Ectodermal cell (in vitro differentiated cells): ENCODE measurements around the gene TRIO.

Experiments
- H3K27ac ChIP-seq: 2 replicates; pipeline ENCODE4 v1.7.0; 2013; ENCODE audit warnings: mild to moderate bottlenecking, low read depth, low read length; ENCODE audit not compliant: insufficient read depth, poor library complexity, severe bottlenecking
- H3K27me3 ChIP-seq: 2 replicates; pipeline ENCODE4 v1.7.0; 2013; ENCODE audit warnings: mild to moderate bottlenecking, low read length; ENCODE audit not compliant: insufficient read depth, control insufficient read depth, poor library complexity, severe bottlenecking
- H3K36me3 ChIP-seq: one replicate; pipeline ENCODE4 v1.7.0; 2013; ENCODE audit warnings: low read length; ENCODE audit not compliant: control insufficient read depth, insufficient read depth
- H3K4me1 ChIP-seq: one replicate; pipeline ENCODE4 v1.7.0; 2013; ENCODE audit warnings: low read length; ENCODE audit not compliant: control insufficient read depth, insufficient read depth
- H3K4me3 ChIP-seq: 2 replicates; pipeline ENCODE4 v1.7.0; 2013; ENCODE audit warnings: low read depth, low read length, control low read depth; ENCODE audit not compliant: insufficient read depth
- H3K9me3 ChIP-seq: 2 replicates; pipeline ENCODE4 v1.7.0; 2013; ENCODE audit warnings: mild to moderate bottlenecking, low read length, moderate library complexity; ENCODE audit not compliant: control insufficient read depth
- WGBS, 2 experiments: methylation state at CpG; one replicate each; pipeline ENCODE4 v1.1.7; 2013; ENCODE audit warnings: missing lambda C conversion rate in 2 of 2; 5-methylcytosine and 5-hydroxymethylcytosine counted together

The TRIO gene

DNA sequence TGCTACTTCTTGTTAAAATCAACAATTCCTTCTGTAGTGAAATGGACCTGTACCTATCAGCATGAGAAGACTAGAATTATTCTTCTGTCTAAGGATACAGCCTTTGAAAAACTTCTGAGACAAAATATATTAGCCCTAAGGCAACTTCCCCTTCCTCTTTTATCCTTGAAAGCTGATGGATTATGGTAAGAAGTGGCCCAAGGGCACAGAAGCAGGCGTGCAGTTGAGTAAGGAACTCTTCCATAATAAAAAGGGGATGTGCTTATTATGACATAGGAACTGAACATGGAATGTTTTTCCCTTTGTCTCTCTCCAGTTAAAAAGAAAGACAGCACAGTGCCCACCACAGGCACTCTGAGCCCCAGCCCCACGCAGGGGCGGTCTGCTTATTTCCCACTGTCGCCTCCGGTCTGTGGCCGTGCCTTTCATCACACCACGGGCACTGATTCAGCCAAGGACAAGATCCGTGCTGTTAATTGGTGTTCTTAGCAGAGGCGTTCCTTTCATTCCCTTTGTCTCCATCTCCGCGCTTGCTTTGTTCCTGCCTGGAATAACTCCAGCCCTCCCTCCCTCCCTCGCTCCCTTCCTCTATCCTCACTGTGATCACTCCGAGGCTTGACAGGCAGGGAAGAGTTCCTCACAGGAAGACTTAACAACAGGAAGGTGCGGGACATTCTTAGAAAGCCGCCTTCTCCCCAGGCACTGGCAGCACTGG is 302.6 kb downstream of the TRIO start:
- Histone ChIP-seq H3K36me3 (no peaks in the 10 kb centered on the region), H3K9me3 (no peaks in the 10 kb centered on the region), H3K4me1 (peaks cover 45% of the 10 kb centered on the region), H3K4me3 (no peak overlapping the region), H3K27ac (peak overlapping the region; percentile 66), H3K27me3 (no peaks in the 10 kb centered on the region)
- WGBS, 2 experiments, result 9% methylated on average over 15 of the region's 15 CpGs

DNA sequence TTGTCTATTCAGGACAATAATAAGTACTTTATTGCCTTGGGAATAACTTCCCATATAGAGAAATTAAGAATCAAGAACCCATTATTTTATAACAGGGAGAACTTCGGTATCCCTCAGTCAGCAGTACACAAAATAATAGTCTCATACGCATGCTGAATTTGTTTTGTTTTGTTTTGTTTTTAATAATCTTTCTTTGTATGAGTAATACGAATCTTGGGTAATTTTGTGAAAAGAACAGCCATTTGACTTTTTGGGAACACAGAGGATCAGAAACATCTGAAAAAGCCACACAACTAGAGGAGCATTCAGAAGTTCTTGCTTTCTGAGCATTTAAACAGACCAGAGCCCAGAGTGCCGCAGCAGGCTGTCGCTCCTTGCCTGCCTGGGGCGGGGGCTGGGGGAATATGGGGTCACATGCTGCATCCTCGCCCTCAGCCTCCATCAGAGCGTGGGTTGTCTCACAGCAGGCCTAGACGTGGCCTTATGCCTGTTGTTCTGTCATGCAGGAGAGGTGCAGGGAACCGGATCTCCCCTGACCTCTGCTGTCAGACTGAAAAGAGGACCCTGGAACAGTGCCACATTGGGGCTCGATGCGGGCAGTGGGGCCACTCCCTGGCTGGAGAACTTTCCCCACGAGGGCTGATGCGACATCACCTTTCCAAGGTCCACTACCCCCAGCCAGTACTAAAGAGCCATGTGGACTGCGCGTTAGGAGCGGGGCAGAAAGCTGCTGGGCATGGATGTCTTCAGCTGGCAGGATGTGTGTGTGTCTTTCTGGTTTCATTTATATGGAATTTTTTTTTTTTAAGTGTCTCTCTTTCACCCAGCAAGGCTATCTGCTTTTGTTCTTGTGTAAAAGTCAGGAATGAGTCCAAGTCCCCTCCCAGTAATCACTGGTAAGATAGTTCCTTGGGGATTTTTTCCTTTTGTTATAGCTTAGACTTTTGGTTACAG is 305.1 kb downstream of the TRIO start:
- WGBS, 2 experiments, result 78 to 83% methylated on average over 16 to 17 of the region's 17 CpGs
- Histone ChIP-seq H3K9me3 (no peaks in the 10 kb centered on the region), H3K4me3 (no peak overlapping the region), H3K4me1 (peaks cover 45% of the 10 kb centered on the region), H3K36me3 (no peaks in the 10 kb centered on the region), H3K27me3 (no peaks in the 10 kb centered on the region), H3K27ac (peak overlapping the region; percentile 40)

DNA sequence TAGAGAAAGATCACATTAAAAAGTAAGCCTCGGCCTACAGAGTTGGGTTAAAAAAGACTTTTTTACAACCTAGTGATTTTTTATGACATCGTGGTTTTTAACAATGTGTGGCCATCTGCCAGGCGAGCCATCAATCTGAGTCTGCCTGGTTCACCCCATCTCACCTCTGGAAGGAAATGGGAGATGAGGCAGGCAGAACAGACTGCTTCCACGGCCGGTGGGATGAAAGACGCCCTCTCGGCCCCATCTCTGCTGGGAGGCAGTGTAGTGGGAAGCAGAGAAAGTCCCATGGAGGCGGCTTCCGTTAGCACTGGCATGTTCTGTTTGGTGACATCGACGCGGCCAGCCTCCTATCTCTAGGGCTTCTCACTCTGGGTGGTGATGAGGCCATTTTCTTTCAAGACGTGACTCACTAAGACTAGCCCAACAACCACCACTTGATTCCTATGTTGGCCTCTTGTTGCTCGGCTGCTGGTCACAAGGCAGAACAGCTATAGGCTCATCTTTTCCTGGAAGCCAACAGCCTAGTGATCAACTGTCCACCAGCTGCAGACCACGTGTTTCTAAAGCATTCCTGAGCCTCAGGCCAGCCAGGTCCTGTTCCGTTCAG is 306.0 kb downstream of the TRIO start:
- Histone ChIP-seq H3K4me3 (no peak overlapping the region), H3K4me1 (peaks cover 45% of the 10 kb centered on the region), H3K27me3 (no peaks in the 10 kb centered on the region), H3K9me3 (no peaks in the 10 kb centered on the region), H3K36me3 (no peaks in the 10 kb centered on the region), H3K27ac (no peak overlapping the region)
- 91 to 92% methylated on average over 16 of the region's 16 CpGs for WGBS, 2 experiments

DNA sequence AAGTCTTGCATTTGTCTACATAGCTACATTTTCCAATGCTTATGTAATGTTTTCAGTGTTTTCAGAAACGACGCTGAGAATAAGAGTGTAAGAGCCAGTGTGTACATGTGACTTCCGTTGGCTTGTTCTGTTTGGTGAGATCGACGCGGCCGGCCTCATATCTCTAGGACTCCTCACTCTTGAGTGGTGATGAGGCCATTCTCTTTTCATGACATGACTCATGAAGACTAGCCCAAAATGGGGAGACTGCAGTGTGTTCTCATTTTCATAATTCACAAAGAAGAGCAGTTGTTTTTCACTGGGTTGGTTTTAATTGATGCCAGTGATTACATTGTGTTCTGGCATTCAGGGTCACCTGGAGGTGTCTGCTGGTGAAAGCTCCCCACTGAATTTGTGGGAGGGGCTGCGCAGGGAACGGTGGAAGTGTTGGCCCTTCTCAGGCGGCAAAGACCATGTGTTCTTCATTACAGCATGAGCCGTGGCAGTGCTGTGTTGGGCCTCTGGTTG is 306.9 kb downstream of the TRIO start:
- Histone ChIP-seq H3K27ac (no peak overlapping the region), H3K9me3 (no peaks in the 10 kb centered on the region), H3K4me1 (peaks cover 42% of the 10 kb centered on the region), H3K4me3 (no peak overlapping the region), H3K36me3 (no peaks in the 10 kb centered on the region), H3K27me3 (no peaks in the 10 kb centered on the region)
- 95% methylated on average over 11 of the region's 11 CpGs for WGBS, 2 experiments

DNA sequence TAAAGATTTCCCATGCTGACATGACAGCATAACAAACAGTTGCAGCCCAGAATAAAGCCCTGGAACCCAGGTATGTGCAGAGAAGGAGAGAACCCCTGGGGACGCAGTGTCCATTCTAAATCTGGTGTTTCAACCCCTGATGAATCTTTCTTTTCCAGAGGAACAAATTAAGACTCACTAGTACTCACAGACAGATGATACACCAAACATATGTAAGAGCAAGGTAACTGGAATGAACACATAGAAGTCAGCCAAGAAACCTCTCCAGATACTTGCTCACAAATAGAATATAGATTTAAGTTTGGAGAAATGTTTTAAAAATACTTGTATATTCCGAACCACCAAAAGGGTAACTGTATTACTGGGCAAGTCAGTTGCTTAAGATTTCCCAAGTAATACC is 307.6 kb downstream of the TRIO start:
- H3K4me1 ChIP-seq, result peaks cover 35% of the 10 kb centered on the region

DNA sequence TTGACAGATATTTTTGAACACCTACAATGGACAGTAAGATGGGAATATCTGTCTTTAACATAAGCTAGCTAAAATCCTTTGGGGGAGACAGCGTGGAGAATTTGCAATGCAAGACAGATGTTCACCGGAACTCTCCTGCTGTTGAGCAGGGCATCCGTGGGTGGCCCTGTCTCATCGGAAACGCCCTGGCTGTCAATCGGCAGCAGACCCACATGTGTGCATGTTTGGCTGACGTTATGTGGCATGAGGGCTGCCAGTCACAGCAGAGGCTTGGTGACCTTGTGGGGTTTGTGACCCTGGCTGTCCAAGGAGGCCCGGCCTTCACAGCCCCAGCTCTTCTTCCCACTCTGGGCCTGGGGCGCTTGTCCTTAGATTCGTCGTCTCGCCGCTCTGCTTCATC is 308.7 kb downstream of the TRIO start:
- WGBS, 2 experiments, result 77 to 79% methylated on average over 13 of the region's 13 CpGs
- Histone ChIP-seq H3K36me3 (no peaks in the 10 kb centered on the region), H3K4me1 (peaks cover 27% of the 10 kb centered on the region), H3K9me3 (no peaks in the 10 kb centered on the region), H3K4me3 (no peak overlapping the region), H3K27ac (no peak overlapping the region), H3K27me3 (no peaks in the 10 kb centered on the region)

More for the DNA sequence above, 307.6 kb downstream of the TRIO start:
- H3K4me3 ChIP-seq, result no peak overlapping the region
- no peaks in the 10 kb centered on the region for H3K9me3 ChIP-seq
- no peak overlapping the region for H3K27ac ChIP-seq
- WGBS, 2 experiments, result 88 to 94% methylated on average over 2 of the region's 2 CpGs
- no peaks in the 10 kb centered on the region for H3K36me3 ChIP-seq
- H3K27me3 ChIP-seq, result no peaks in the 10 kb centered on the region

DNA sequence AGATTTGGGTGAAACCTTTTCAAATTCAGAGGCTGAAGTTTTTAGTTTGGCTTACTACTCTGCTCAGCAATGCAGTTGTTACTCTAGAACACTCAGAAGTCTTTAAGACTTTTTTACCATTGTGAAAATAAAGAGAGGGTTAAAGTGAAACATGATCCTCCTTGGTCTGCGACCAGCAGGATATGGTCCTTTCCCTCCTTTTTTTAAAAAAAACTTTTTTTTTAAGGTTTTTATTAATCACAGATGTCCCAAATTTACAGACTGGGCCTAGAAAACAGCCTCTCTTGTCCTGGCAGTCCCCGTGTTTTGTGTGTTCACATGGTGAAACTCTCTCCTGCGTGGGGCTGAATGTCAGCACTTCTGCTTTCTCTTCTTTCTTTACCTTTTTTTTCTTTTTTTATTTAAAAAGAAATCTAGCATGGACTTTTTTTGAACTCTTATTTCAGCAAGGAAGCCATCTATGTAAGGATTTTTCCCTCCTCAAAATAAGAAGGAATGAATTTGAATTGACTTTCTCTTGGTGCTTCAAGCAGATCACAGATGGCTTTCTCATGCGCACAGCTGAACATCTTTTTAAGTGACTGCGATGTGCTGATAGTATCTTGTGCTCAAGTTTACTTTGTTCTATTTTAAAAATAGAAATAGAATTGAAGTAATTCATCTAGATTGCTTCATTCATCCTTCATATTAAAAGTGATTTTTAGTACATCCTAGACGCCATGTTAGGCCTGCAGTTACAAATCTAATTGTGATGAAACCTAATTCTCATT is 309.7 kb downstream of the TRIO start:
- no peak overlapping the region for H3K4me3 ChIP-seq
- H3K27me3 ChIP-seq, result no peaks in the 10 kb centered on the region
- no peak overlapping the region for H3K27ac ChIP-seq
- no peaks in the 10 kb centered on the region for H3K9me3 ChIP-seq
- H3K4me1 ChIP-seq, result peaks cover 25% of the 10 kb centered on the region
- no peaks in the 10 kb centered on the region for H3K36me3 ChIP-seq
- 73 to 77% methylated on average over 6 of the region's 6 CpGs for WGBS, 2 experiments

DNA sequence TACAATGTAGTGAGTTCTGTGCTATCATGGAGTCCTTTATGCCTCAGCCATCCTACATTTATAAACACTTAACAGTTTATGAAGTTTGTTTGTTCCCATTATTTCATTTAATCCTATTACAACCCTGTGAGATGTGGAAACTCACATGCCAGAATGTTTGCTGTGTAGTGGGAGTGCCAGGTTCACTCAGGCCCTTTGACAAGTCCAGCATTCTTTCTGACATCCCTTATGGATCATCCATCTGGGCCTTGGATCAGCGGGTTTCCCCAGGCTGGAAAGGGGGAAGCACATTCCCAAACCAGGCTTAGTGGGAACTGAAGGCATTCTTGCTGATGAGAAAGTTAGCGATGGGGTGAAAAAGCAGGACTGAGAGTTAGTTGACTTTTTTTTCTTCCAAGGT is 310.3 kb downstream of the TRIO start:
- H3K4me1 ChIP-seq, result peaks cover 21% of the 10 kb centered on the region
- WGBS, 2 experiments, result 96 to 98% methylated on average over 2 of the region's 2 CpGs
- H3K4me3 ChIP-seq, result no peak overlapping the region
- H3K27ac ChIP-seq, result no peak overlapping the region
- H3K27me3 ChIP-seq, result no peaks in the 10 kb centered on the region
- H3K36me3 ChIP-seq, result no peaks in the 10 kb centered on the region
- H3K9me3 ChIP-seq, result no peaks in the 10 kb centered on the region

DNA sequence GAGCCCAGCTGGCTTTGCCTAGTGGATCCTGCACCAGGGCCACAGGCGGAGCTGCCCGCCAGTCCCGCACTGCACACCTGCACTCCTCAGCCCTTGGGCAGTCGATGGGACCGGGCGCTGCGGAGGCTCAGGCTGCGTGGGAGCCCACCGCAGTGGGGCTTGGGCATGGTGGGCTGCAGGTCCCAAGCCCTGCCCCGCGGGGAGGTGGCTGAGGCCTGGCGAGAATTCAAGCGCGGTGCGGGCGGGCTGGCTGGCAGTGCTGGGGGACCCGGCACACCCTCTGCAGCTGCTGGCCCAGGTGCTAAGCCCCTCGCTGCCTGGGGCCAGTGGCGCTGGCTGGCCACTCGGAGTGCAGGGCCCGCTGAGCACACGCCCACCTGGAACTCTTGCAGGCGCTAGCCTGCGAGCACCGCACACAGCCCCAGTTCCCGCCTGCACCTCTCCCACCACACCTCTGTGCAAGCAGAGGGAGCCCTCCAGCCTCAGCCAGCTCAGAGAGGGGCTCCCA is 312.7 kb downstream of the TRIO start:
- Histone ChIP-seq H3K9me3 (no peaks in the 10 kb centered on the region), H3K27ac (no peak overlapping the region), H3K4me3 (no peak overlapping the region), H3K4me1 (peaks cover 16% of the 10 kb centered on the region), H3K27me3 (no peaks in the 10 kb centered on the region), H3K36me3 (peaks cover 4% of the 10 kb centered on the region)
- WGBS, 2 experiments, result 93 to 94% methylated on average over 26 of the region's 26 CpGs
